NB4 (cell line): ENCODE data around the gene NFE2L2.

Experiments
- POLR2A ChIP-seq: IDR thresholded peaks from 2 replicates; pipeline ENCODE4 v1.6.1; 2011; ENCODE audit warnings: mild to moderate bottlenecking; ENCODE audit not compliant: insufficient read length; ENCODE audit errors: extremely low read depth
- TF ChIP-seq, protein P1 (sequence below): IDR thresholded peaks from one replicate; pipeline ENCODE4 v1.5.1; 2012; ENCODE audit warnings: low read depth, low read length
- TF ChIP-seq, protein P2 (sequence below): IDR thresholded peaks from 2 replicates; pipeline ENCODE4 v1.6.1; 2011; ENCODE audit warnings: low read depth, low read length

DNA sequence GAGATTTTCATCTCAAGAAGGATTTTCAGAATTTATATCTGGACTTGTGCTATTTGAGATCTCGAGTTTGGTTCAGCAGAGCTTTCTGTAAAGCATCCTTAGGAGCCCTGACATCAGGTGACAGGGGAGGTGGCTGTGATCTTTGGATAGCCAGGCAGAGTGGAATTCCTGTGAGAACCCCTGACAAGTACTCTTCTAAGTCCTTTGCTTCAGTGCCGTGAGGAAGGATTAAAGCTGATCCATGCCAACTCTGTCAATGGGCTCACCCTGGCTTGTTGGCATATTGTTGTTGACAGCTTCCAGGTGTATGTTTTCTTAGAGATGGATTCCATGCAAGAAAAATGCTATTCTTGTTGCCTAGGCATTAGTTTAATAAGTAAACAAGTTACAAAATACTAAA lies 38.0 kb upstream of the NFE2L2 start:
- TF ChIP-seq, protein P1, sequence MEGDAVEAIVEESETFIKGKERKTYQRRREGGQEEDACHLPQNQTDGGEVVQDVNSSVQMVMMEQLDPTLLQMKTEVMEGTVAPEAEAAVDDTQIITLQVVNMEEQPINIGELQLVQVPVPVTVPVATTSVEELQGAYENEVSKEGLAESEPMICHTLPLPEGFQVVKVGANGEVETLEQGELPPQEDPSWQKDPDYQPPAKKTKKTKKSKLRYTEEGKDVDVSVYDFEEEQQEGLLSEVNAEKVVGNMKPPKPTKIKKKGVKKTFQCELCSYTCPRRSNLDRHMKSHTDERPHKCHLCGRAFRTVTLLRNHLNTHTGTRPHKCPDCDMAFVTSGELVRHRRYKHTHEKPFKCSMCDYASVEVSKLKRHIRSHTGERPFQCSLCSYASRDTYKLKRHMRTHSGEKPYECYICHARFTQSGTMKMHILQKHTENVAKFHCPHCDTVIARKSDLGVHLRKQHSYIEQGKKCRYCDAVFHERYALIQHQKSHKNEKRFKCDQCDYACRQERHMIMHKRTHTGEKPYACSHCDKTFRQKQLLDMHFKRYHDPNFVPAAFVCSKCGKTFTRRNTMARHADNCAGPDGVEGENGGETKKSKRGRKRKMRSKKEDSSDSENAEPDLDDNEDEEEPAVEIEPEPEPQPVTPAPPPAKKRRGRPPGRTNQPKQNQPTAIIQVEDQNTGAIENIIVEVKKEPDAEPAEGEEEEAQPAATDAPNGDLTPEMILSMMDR, result no peak
- TF ChIP-seq POLR2A, result no peak
- TF ChIP-seq, protein P2, sequence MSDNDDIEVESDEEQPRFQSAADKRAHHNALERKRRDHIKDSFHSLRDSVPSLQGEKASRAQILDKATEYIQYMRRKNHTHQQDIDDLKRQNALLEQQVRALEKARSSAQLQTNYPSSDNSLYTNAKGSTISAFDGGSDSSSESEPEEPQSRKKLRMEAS, result no peak
